ENCODE results near the gene VPS8.
"Not testable (repeated sequence)": the region's sequence is repeated elsewhere in the genome, so short reads cannot be mapped to it uniquely, and the experiment has no call there.

The VPS8 gene

GRCh38 chr3:185017584-185017983 is 205.6 kb downstream of the VPS8 start:
- DNase-seq, result not testable (repeated sequence)

GRCh38 chr3:185017996-185018395 is 206.0 kb downstream of the VPS8 start:
- not testable (repeated sequence) for DNase-seq

GRCh38 chr3:185021256-185021655 is 209.3 kb downstream of the VPS8 start:
- DNase-seq, result no peak

GRCh38 chr3:185024406-185024805 is 212.4 kb downstream of the VPS8 start:
- DNase-seq, result no peak

DNA sequence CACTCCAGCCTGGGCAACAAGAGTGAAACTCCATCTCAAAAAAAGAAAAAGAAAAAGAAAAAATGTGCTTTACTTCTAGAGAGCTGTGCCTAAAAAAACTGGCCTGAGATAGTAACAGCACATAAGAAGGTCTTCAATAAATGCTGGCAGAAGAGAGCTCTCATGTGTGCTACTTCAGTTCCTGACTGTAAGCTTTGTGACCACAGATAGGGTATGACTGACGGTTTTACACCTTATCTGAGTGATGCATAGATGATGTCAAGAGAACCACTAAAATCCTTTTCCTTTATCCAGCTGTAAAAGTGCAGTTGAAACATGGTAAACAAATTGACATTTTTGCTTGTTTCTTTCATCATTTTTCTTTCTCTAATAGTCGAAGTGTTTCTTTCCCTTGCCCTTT is 213.0 kb downstream of the VPS8 start:
- DNase-seq, result no peak

DNA sequence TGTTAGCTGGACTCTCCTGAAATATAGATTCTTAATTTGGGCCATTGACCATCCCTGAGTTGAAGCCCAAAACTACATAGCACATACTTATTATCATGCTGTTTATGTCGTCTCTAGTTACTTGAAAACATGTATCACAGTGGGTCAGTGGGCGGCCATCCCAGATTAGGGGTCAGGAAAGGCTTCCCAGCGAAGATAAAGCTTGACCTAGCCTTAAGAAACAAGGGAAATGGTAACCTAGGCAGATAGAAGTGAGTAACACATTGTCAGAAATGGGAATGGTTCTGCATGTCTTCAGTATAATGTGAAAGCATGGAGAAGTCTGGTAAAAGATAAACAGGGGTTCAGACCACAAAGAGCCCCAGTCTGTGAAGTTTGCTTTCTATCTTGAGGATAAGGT is 216.2 kb downstream of the VPS8 start:
- no peak for DNase-seq

DNA sequence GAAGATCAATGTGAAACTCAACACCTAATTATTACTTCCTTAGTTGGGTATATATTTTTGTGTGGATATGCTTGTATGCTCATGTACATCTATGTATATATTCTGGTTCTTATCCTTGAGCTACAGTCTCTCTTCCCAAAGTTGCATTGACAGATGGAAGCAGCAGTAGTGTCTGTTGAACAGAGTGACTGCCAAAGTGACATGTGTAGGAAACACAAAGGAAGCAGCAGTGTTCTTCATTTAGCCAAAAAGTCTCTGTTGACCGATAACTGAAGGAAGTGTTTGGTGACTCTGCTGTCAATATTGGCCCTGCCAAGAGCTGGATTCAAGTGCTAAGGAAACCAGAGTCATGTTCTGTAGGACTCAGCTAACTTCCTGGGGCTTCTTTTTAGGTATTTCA is 217.1 kb downstream of the VPS8 start:
- DNase-seq, result no peak

DNA sequence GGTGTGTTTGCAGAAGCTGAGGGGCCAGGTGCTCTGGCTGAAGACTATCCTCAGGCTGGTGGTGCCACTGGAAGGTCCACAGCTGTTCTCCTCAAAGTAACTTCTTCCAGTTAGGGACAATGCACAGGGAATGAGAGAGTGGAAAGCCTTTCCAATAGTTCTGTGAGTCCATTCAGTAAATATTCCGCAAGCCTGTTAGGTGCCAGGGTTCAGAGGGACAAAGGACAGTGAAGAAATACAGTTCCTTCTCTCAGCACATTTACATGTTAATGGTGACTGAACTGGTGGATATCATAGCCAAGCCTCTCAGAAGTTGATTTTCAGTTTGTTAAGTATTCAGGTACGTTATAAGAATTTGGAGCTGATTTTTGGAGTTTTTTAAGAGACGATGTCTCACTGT is 218.4 kb downstream of the VPS8 start:
- DNase-seq, result no peak

DNA sequence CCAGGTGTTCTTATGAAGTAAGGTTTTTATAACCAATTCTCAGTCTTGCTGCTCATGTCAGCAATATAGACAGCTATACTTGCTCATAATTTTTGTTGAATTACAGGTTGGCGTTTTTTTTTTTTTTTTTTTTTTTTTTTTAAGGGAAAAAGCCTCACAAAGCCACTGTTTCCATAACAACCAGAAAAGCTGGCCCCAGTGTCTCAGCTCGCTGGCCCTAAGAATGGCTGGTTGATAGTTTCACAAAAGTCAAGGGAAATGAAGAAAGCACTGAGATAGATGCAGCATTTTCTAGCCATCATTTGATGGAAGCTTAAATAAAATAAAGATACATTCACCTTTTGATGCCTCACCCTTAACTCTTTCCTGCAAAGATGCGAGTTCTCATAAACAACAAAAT is 219.0 kb downstream of the VPS8 start:
- no peak for DNase-seq

GRCh38 chr3:185037801-185038200 is 225.8 kb downstream of the VPS8 start:
- DNase-seq, result no peak

DNA sequence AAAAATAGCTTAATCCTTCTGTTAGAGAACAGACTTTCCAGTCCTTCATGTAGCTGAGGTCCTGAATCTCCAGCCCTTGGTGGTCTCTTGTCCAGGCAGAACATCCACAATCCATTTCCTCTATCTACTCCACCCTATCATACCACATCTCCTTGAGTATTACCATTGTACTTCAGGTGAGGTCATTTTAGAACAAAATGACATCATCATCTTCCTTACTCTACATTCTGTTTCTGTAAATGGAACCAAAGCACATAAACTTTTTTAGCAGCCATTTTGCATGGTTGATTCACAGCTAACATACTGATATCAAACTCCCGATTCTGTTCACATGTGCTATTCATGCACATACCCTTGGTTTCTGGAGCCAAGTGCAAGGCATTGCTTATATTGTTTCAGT is 228.5 kb downstream of the VPS8 start:
- no peak for DNase-seq

DNA sequence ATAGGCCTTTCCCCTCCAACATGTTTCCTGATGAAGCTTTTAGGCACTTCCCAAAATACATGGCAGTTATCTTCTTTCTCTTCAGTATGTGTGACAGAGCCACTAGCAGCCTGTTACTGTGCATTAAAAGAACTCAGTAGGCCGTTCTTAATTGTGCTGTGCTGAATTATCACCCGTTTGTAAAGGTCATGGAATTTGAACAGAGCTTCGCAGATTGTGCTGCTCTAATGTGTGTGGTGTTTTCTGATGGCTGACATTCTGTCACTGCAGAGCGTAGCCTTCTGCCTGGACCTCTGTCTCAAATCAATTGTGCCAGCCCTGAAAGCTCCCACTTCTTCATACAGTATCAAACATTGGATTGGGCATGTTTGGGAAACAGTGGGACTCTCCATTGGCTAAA is 229.6 kb downstream of the VPS8 start:
- DNase-seq, result no peak

- DNase-seq, result no peak
Observed at GRCh38 chr3:185042312-185043050, 230.5 kb downstream of the VPS8 start.

DNA sequence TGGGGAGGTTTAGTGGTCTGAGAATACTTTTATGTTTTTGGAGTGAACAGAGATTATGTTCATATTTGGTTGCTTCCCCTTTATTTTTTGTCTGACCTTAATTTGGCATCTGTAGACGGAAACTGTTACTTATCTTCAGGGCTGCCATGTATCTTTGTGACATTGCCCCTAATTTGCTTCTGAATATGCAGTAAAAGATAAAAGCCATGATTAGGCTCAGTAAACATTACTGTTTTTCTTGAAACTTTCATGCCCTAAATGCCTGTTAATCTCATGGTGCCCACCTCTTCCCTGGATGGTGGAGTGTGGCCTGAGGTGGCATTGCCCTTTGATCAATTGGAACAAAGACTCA is 234.2 kb downstream of the VPS8 start:
- DNase-seq, result no peak

DNA sequence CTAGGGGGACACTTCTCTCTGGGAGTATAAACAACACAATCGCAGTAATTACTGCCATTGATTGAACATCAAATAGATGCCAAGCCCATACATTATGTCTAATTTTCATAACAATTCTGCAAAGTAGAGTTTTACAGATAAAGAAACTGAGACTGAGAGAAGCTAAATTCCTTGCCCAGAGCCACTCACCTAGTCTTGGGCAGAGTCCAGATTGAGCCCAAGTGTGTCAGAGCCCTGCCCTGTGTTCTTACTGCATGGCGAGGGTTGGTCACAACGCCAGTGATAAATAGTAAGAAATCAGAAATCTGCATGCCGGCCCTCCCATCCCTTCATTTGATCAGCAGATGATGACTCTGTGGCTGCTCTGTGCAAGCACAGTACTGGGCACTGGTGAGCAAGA is 234.6 kb downstream of the VPS8 start:
- no peak for DNase-seq

- DNase-seq, result no peak
Observed at GRCh38 chr3:185049710-185050109, 237.7 kb downstream of the VPS8 start.

- DNase-seq, result no peak
Observed at GRCh38 chr3:185051801-185052200, 239.8 kb downstream of the VPS8 start.

GRCh38 chr3:185052631-185053030 is 240.7 kb downstream of the VPS8 start:
- DNase-seq, result no peak

- no peak for DNase-seq
Observed at GRCh38 chr3:185056908-185057307, 244.9 kb downstream of the VPS8 start.

GRCh38 chr3:185057829-185058228 is 245.9 kb downstream of the VPS8 start:
- DNase-seq, result no peak

GRCh38 chr3:185058796-185059195 is 246.8 kb downstream of the VPS8 start:
- no peak for DNase-seq

GRCh38 chr3:185059766-185060165 is 247.8 kb downstream of the VPS8 start:
- no peak for DNase-seq

- no peak for DNase-seq
Observed at GRCh38 chr3:185060655-185061054, 248.7 kb downstream of the VPS8 start.

- no peak for DNase-seq
Observed at GRCh38 chr3:185062191-185062590, 250.2 kb downstream of the VPS8 start.

DNA sequence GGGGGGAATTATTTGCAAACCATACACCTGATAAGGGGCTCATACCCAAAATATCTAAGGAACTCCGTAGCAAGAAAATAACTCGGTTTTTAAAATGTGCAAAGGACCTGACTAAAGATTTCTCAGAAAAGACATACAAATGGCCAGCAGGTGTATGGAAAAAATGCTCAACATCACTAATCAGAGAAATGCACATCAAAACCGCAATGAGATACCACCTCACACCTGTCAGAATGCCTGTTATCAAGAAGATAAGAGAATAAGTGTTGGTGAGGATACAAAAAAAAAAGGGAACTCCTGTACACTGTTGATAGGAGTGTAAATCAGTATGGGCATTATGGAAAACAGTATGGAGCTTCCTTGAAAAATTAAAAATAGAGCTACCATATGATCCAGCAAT is 251.5 kb downstream of the VPS8 start:
- DNase-seq, result no peak

DNA sequence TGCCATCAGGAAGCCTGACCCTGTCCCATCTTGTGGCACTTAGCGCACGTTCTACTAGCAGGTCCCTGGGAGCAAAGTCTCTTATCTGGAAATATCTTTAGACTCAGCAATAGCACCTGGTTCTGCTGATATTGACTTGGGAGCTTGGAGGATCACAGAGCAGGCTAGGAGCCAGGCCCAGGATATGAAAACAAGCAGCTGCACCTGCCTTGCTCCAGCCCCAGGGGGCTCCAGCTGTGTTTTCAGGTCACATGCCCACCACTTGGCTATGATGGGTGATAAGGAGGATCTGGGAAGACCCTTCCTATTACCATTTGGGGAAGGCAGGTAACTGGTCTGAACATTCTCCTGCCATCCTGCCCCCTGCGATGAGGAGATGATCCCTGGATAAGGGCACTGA is 253.1 kb downstream of the VPS8 start:
- DNase-seq, result no peak

Measured in stimulated activated naive CD4-positive, alpha-beta T cell (primary cell).